ENCODE results near the gene CRYGD.

Gene CRYGD

GRCh38 chr2:208077276-208077675, 47.0 kb downstream of the CRYGD start:
- DNase-seq, result no peak

- no peak for DNase-seq
Observed at GRCh38 chr2:208074610-208075356, 49.5 kb downstream of the CRYGD start.

GRCh38 chr2:208072250-208072892, 52.0 kb downstream of the CRYGD start:
- peak; percentile 87 for DNase-seq

All from OCI-M1 (cell line).